HG03108 (cell line): ENCODE data around the gene CEP250.

Source experiments
- ATAC-seq: cut with Tn5 transposase; IDR thresholded peaks from one replicate; pipeline ENCODE4 v1.9.1; 2021; ENCODE audit warnings: moderate library complexity; ENCODE audit not compliant: unreplicated experiment

The CEP250 gene, protein sequence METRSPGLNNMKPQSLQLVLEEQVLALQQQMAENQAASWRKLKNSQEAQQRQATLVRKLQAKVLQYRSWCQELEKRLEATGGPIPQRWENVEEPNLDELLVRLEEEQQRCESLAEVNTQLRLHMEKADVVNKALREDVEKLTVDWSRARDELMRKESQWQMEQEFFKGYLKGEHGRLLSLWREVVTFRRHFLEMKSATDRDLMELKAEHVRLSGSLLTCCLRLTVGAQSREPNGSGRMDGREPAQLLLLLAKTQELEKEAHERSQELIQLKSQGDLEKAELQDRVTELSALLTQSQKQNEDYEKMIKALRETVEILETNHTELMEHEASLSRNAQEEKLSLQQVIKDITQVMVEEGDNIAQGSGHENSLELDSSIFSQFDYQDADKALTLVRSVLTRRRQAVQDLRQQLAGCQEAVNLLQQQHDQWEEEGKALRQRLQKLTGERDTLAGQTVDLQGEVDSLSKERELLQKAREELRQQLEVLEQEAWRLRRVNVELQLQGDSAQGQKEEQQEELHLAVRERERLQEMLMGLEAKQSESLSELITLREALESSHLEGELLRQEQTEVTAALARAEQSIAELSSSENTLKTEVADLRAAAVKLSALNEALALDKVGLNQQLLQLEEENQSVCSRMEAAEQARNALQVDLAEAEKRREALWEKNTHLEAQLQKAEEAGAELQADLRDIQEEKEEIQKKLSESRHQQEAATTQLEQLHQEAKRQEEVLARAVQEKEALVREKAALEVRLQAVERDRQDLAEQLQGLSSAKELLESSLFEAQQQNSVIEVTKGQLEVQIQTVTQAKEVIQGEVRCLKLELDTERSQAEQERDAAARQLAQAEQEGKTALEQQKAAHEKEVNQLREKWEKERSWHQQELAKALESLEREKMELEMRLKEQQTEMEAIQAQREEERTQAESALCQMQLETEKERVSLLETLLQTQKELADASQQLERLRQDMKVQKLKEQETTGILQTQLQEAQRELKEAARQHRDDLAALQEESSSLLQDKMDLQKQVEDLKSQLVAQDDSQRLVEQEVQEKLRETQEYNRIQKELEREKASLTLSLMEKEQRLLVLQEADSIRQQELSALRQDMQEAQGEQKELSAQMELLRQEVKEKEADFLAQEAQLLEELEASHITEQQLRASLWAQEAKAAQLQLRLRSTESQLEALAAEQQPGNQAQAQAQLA (N-terminal part only)

DNA sequence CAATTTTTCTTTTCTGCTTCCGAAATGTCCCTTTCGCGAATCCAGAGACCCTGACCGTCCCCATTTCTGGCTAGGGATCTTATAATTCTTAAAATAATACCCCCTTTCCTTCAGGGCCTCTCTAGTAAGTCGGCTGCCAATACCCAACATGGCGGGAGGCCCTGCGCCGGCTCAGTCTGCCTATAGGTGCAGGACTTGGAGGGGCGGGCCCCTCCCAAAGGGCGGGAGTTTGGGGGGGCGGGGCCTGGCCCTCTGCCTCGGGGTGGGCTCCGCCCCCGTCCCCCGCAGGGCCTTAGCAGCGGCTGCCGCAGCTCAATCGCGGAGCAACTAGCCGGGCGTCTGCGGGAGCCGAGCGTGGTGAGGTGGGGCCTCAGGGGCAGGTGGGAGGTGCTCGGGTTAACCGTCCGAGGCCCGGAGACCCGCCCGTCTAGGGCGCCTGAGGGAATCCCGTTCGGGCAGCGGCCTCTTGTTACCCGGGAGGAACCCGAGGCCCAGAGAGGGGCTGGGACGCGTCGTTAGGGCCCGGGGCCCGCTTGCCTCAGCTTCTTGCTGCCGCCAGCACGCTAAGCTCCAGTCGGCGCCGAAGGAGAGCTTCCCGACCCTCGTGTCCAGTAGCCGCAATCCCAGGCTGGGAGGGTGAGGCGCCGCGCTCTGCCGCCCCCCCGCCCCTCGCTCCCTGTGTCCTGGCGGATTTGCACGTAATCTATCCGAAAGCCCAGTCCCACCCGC lies at the start of gene CEP250:
Gene CEP250 (plus strand): TSS at position 718 of the 729 bp plus-strand sequence. CDS start 6,770 bp downstream, outside the sequence.
- peak; percentile 89 for ATAC-seq

DNA sequence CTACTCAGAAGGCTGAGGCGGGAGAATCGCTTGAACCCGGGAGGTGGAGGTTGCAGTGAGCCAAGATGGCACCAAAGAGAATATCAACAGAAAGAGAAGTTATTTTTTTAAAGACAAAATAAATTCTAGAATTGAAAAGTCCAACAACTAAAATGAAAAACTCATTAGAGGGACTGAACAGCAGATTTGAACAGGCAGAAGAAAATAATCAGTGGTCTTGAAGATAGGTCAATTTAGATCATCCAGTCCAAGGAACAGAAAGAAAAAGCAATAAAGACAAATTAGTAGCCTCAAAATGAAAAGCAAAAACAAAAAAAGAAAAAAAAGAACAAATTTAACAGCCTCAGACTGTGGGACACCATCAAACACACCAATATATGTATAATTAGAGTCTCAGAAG lies 49.6 kb upstream of the CEP250 start:
- ATAC-seq = no peak

DNA sequence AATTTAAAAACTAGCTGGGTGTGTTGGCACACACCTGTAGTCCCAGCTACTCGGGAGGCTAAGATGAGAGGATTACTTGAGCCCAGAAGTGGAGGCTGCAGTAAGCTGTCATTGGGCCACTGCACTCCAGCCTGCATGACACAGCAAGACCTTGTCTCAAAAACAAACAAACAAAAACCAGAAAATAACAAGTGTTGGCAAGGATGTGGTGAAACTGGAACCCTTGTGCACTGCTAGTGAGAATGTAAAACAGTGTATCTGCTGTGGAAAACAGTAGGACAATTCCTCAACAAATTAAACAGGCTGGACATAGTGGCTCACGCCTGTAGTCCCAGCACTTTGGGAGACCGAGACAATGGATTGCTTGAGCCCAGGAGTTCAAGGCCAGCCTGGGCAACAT lies 47.1 kb upstream of the CEP250 start:
- no peak for ATAC-seq

GRCh38 chr20:35409542-35409941 lies 45.9 kb upstream of the CEP250 start:
- no peak for ATAC-seq

DNA sequence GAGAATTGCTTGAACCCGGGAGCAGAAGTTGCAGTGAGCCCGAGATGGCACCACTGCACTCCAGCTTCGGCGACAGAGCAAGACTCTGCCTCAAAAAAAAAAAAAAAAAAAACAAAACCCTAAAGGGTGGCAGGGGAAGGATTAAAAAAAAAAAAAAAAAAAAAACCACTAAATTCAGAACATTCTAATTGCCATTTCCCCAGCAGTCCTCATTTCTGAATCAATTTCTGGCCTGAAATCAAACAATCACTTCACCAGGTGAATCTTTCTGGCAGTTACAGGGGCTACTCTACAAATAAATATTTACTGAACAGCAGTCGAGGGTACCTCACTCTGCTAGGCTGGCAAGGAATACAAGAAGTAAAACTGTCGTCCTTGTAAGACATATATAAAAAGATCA lies 44.8 kb upstream of the CEP250 start:
- ATAC-seq = no peak

DNA sequence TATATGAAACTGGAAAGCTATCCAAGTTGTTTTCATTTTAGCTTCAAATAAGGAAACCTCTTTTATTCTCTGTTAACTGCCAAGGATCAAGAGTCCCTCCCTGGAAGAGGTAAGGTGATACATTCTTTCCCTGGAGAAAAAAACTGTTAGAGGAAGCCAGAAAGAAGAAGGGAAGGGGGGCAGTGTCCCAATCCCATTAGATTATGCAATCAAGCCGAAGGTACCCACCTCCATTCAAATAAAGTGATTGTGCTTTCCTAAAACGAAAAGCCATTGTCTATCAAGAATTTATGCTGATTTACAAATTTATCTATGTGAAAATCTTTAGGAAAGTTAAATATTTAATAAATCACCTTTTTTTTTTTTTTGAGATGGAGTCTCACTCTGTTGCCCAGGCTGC lies 34.1 kb upstream of the CEP250 start:
- no peak for ATAC-seq

DNA sequence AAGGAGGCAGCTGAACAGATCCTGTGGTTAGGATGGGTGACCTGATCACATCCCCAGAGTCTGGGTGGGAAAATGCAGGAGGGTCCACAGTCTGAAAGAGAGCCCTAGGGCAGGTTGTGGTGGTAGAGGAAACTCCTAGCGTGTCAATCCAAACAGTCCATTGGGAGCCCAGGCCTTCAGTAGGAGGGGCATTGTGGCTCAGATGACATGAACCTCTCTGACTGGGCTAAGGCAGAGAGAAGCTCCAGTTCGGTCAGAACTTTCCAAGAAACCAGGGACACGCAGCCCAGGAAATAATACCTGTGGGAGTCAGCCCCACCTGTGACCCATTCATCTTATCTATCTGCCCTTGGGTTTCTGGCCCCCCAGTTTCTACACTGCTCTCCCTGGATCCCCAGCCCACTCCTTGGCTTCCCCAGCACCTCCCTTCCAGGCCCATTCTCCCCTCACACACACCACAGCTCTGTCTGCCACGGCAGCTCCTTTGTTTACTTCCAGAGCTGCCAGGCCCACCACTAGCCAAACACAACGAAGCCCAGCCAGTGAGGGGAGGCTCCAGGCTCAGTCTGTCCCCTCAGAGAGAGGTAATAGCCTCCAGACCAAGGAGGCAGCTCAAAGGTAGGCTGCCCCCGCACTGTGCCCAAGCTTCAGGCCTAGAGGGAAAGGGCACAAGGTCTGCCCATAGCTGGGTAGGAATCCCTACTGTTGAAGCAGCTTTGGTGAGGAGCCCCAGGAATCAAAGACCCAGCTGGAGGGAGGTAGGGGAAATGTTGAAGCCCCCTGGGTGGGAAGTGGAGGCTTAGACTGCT lies 23.6 kb upstream of the CEP250 start:
- no peak for ATAC-seq

DNA sequence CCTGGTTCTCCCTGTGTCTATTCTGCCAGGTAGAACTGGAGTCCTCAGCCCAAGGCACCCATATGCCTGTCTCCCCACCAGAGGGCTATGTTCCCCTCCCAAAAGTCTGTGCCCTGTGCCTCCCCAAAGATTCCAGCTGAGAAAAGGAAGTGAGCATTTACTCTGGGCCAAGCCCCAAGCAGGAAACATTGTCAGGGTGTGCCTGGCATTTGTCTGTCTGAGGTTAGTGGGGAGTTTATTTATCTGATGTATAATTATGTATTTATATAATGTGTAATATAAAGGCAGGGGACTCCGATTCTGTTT lies 23.0 kb upstream of the CEP250 start:
- no peak for ATAC-seq

DNA sequence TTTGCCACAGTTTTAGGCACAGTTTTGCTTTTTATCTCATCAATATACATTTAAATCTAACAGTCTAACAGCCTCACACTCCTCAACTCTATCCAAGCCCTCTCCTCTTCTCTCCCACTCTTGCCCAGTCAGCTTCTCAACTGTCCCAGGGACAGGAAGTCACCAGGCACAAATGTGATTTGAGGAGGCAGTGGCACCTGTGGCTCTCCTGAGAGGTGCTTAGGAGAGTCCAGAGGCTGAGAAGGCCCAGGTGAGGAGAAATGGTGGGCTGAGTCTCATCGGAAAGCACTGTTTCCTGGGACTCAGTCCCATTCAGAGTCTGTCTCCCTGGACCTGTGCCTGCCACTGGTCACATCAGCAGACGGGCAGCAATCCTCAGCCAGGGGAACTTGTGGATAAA lies 22.1 kb upstream of the CEP250 start:
- no peak for ATAC-seq

DNA sequence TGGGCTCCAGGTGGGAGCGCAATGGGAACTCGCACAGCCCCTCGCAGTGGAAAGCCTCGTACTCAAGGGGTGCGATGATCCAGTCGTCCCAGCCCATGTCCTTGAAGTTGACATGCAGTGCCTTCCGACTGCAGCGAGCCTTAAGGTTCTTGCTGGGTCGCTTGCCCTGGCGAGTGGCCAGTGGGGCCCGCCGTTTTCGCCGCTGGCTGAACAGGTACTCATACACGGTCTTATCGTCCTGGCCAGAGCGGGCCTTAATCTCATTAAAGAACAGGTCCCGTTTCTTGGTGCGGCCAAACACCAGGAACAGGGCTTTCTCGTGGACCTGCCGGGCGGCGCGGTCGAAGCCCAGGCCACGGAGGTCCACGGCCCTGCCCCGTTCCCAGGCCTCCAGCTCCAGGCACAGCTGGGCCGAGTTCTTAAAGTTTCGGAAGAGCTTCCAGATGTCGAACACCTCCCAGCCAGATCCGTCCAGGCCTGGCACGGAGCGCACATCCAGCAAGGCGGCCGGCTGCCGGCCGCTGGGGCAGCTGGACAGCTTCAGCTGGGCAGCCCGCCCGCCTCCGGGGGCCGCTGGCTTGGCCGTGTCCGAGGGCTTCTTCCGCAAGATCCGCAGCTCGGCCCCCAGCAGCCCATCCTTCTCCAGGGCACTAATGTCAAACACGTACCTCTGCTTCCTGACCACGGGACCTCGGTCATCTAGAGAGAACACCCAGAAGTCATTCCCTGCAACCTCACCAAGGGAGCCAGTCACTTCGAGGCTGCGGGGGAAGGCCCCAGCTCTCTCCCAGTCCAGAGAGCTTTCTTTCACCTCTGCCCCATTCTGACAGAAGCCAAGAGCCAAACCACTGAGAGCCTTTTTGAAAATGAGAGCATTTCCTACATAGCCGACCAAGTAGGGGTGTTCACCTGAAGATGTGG lies 21.1 kb upstream of the CEP250 start:
- no peak for ATAC-seq

DNA sequence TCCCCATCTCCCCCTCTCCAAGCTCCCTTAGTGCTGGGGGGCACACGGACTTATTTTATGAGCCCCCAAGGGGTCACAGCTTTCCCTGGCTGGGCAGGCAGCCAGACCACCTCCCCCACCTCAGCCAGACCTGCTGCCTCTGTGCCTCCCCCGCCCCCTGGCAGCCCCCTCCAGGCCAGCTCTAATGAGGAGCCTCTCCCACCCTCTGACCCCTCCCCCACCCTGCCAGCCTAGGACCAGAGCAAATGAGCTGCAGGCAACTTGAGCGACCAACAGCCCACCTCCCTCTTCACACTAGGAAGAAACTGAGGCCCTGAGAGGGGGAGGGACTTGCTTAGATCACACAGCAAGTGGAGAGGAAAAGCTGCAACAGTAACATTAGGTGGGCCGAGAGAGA lies 19.2 kb upstream of the CEP250 start:
- ATAC-seq = no peak

- ATAC-seq = no peak
Observed at GRCh38 chr20:35437599-35437998, 17.8 kb upstream of the CEP250 start.

DNA sequence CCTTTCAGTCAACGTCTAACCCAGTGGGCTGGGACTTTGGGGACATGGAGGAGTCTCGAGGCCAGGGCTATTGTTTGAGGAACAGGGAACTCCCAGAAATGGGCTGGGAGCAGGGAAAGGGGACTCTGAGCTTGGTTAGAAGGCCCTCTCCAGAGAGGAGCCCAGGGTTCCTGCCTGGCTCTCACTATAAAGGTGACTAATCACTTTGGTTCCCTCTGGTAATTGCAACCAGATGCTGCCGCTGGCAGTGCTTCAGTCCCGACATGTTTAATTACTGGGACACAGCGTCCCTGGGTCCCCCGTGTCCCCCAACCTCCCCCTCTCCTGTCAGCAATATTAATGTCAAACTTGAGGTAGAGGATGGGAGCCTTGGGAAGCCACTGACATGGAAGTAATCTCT lies 12.4 kb upstream of the CEP250 start:
- ATAC-seq = no peak

- no peak for ATAC-seq
Observed at GRCh38 chr20:35444226-35444625, 11.2 kb upstream of the CEP250 start.

DNA sequence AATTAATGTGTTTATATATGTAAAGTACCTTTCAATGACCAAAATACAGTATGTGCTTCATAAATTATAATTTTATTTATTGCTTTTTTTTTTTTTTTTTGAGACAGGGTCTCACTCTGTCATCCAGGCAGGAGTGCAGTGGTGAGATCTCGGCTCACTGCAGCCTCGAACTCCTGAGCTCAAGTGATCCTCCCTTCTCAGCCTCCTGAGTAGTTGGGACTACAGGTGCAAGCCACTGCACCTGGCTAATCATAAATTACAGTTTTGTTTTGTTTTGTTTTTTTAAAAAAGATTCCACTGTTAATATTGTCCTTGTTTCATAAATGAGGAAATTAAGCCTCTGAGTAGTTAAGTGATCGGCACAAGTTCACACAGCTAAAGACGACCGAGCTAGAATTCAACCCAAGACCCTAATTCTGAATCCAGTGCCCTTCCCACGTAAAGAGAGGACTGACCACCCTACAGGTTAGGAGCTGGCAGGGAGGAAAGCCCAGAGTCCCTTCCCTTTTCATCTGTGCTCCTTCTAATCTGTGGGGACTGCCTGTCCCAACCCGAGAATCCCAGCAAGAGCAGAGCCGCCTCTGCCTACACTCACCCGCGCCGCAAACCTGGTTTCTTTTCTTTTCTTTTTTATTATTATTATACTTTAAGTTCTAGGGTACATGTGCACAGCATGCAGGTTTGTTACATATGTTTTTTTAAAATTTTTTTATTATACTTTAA lies 8.9 kb upstream of the CEP250 start:
- ATAC-seq = no peak

- no peak for ATAC-seq
Observed at GRCh38 chr20:35447082-35447789, 8.2 kb upstream of the CEP250 start.

GRCh38 chr20:35448788-35449373 lies 6.5 kb upstream of the CEP250 start:
- no peak for ATAC-seq
